ENCODE measurements around the gene IL24.

DNA sequence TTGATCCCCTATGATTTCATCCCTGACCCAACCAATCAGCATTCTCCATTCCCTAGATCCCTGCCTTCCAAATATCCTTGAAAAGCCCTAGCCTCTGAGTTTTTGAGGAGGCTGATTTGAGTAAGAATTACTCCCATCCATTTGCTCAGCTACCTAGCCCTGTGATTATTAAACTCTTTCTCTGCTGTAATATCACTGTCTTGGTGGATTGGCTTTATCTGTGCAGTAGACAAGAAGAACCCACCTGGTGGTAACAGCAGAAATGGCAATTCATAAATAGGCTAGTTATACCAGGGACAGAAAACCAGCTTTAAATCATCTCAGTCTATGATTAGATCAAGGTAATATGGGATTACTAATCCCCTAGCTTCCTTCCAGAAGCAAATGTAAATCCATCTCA, 18.8 kb upstream of the IL24 start:
- TF ChIP-seq, protein P1, sequence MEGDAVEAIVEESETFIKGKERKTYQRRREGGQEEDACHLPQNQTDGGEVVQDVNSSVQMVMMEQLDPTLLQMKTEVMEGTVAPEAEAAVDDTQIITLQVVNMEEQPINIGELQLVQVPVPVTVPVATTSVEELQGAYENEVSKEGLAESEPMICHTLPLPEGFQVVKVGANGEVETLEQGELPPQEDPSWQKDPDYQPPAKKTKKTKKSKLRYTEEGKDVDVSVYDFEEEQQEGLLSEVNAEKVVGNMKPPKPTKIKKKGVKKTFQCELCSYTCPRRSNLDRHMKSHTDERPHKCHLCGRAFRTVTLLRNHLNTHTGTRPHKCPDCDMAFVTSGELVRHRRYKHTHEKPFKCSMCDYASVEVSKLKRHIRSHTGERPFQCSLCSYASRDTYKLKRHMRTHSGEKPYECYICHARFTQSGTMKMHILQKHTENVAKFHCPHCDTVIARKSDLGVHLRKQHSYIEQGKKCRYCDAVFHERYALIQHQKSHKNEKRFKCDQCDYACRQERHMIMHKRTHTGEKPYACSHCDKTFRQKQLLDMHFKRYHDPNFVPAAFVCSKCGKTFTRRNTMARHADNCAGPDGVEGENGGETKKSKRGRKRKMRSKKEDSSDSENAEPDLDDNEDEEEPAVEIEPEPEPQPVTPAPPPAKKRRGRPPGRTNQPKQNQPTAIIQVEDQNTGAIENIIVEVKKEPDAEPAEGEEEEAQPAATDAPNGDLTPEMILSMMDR (IDR thresholded peaks at IDR 0.05), result no peak
- no peak for TF ChIP-seq EZH2 (IDR thresholded peaks at IDR 0.05; ENCODE audit: borderline replicate concordance, insufficient read depth, low read depth, low read length, poor library complexity, severe bottlenecking)
